Esophagus squamous epithelium (tissue), 5 donors: ENCODE data around the gene CNTLN. TPM values are rescaled to one million over a fixed set of nuclear protein-coding genes. Genes with fewer than 3 reads are reported as not detected.

ENCODE experiments used
- DNase-seq: peaks from one replicate; lab custom pipeline; 2025; lab: John Stamatoyannopoulos, UW
- H3K27ac ChIP-seq, 4 donors: fragments of 200-600 bp; sonication (generic); one replicate each; pipeline ENCODE4 v1.5.1; 2016 to 2019; ENCODE audit warnings: mild to moderate bottlenecking in 1 of 4
- H3K27me3 ChIP-seq, 4 donors: fragments of 200-600 bp; sonication (generic); 1 replicate in 3 of 4; 2 replicates in 1 of 4; pipeline versions ENCODE4 v1.5.1 to v1.6.0; 2017 to 2021; ENCODE audit warnings: antibody characterized with exemption in 1 of 4
- H3K36me3 ChIP-seq, 3 donors: fragments of 200-600 bp; sonication (generic); one replicate each; pipeline ENCODE4 v1.5.1; 2016 to 2019
- H3K4me1 ChIP-seq, 3 donors: fragments of 200-600 bp; sonication (generic); one replicate each; pipeline ENCODE4 v1.5.1; 2017 to 2019
- H3K4me3 ChIP-seq, 4 donors: fragments of 200-600 bp; sonication (generic); 1 replicate in 3 of 4; 2 replicates in 1 of 4; pipeline ENCODE4 v1.5.1; 2016 to 2019; ENCODE audit warnings: mild to moderate bottlenecking in 2 of 4, moderate library complexity in 1 of 4
- H3K9me3 ChIP-seq, 3 donors: fragments of 200-600 bp; sonication (generic); one replicate each; pipeline ENCODE4 v1.5.1; 2016 to 2019
- POLR2A ChIP-seq, 4 donors: fragments of 450-650 bp; IDR thresholded peaks; one replicate each; pipeline ENCODE4 v1.6.1; 2017; ENCODE audit warnings: antibody characterized with exemption in 4 of 4, mild to moderate bottlenecking in 4 of 4, moderate library complexity in 3 of 4
- WGBS, 2 donors: methylation state at CpG; one replicate each; pipeline ENCODE4 v1.1.5; 2018; 5-methylcytosine and 5-hydroxymethylcytosine counted together
- intact Hi-C: fragments of 100-400 bp; cut with DNase I; formaldehyde crosslinking; loops from one replicate; pipeline ENCODE4 v1.15.0; 2022
- total RNA-seq, 4 donors: library from RNA; depleted of rRNA; stranded (reverse); fragments of >200 nt; gene quantifications; one replicate each; pipeline ENCODE4 v1.1.0, GENCODE V29; 2016
- TF ChIP-seq, protein P1 (sequence below), 6 experiments: fragments of 450-650 bp in 4 of 6; fragments of 200-600 bp in 2 of 6; sonication (generic) in 2 of 6; IDR thresholded peaks; one replicate each; pipeline ENCODE4 v1.5.1; 2016 to 2019; ENCODE audit warnings: antibody characterized with exemption in 6 of 6, mild to moderate bottlenecking in 4 of 6, moderate library complexity in 4 of 6
- donor health status: DM: yes; HTN: yes; CAD: no.

Gene CNTLN
- total RNA-seq, 4 donors from 2014 or later = 0.80 to 8.2 (median 5.1) TPM

DNA sequence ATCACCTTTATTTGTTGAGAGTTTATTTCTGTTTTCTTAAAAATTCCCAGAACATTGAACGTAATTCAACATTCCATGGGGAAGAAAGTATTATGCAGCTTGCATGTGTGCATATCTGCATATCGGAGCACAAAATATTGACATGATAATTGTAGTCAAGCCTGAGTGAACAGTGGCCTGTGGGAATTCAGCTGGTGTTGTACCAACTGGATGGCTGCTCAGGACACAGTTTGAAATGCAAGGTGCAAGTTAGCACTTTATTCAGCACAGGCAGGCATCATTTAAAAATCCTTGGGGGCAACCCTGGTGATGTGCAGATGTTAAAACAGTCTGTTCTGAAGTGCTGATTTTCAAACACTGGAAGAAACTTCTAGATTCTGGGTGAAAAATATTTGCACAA is 82.4 kb downstream of the CNTLN start:
- no peaks in the 10 kb centered on the region for H3K27me3 ChIP-seq
- H3K36me3 ChIP-seq = no peaks in the 10 kb centered on the region
- no peak overlapping the region for H3K27ac ChIP-seq
- intact Hi-C loops = no loop called here
- no peak overlapping the region for H3K4me3 ChIP-seq
- TF ChIP-seq, protein P1, sequence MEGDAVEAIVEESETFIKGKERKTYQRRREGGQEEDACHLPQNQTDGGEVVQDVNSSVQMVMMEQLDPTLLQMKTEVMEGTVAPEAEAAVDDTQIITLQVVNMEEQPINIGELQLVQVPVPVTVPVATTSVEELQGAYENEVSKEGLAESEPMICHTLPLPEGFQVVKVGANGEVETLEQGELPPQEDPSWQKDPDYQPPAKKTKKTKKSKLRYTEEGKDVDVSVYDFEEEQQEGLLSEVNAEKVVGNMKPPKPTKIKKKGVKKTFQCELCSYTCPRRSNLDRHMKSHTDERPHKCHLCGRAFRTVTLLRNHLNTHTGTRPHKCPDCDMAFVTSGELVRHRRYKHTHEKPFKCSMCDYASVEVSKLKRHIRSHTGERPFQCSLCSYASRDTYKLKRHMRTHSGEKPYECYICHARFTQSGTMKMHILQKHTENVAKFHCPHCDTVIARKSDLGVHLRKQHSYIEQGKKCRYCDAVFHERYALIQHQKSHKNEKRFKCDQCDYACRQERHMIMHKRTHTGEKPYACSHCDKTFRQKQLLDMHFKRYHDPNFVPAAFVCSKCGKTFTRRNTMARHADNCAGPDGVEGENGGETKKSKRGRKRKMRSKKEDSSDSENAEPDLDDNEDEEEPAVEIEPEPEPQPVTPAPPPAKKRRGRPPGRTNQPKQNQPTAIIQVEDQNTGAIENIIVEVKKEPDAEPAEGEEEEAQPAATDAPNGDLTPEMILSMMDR (IDR thresholded peaks at IDR 0.05) = no peak
- no peak for TF ChIP-seq POLR2A (IDR thresholded peaks at IDR 0.05)
- WGBS, 2 donors = 77 to 82% methylated on average over 2 of the region's 2 CpGs
- H3K4me1 ChIP-seq = no peaks in the 10 kb centered on the region
- DNase-seq = no peak
- H3K9me3 ChIP-seq = no peaks in the 10 kb centered on the region

DNA sequence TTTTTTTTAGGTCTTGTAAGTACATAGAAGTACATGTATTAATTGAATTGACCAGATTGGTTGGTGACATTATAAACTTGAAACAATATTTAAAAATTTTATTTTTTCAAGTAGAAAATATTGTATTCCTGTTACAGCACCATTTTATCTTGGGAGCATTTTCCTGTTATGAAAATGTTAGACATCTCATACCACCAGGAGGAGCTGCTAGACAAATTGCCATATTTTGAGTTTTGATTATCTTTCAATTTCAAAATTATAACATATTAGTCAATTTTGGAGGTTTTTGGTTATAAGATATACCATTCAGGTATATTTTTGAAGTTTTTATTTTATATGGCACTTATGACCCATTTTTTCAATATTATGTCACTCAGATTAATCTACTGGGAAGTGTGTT is 84.4 kb downstream of the CNTLN start:
- Histone ChIP-seq H3K27ac (no peak overlapping the region), H3K4me1 (no peaks in the 10 kb centered on the region), H3K9me3 (no peaks in the 10 kb centered on the region), H3K4me3 (no peak overlapping the region), H3K27me3 (no peaks in the 10 kb centered on the region), H3K36me3 (no peaks in the 10 kb centered on the region)
- TF ChIP-seq POLR2A (IDR thresholded peaks at IDR 0.05) = no peak
- TF ChIP-seq, protein P1 (IDR thresholded peaks at IDR 0.05) = peak in 3 of 6 experiments; percentile 13 to 38 (median 19)
- DNase-seq = no peak
- intact Hi-C loops = no loop called here

DNA sequence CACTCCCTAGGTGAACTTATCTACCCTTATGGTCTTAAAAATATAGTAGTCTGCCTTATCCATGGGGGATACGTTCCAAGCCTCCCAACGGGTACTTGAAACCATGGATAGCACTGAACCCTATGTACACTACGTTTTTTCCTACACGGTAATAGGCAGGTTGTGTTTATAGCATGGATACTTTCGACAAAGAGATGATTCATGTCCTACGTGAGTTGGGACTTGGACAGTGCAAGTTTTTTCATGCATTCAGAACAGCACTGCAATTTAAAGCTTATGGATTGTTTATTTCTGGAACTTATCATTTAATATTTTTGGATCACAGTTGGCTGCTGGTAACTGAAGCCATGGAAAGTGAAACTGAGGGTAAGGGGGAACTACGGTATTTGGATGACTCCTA is 88.1 kb downstream of the CNTLN start:
- H3K9me3 ChIP-seq = no peaks in the 10 kb centered on the region
- DNase-seq = no peak
- intact Hi-C loops = no loop called here
- H3K4me1 ChIP-seq = no peaks in the 10 kb centered on the region
- H3K36me3 ChIP-seq = no peaks in the 10 kb centered on the region
- WGBS, 2 donors = 51 to 53% methylated on average over 7 of the region's 7 CpGs
- no peak overlapping the region for H3K4me3 ChIP-seq
- TF ChIP-seq, protein P1 (IDR thresholded peaks at IDR 0.05) = no peak
- TF ChIP-seq POLR2A (IDR thresholded peaks at IDR 0.05) = no peak
- H3K27me3 ChIP-seq = no peaks in the 10 kb centered on the region
- no peak overlapping the region for H3K27ac ChIP-seq

DNA sequence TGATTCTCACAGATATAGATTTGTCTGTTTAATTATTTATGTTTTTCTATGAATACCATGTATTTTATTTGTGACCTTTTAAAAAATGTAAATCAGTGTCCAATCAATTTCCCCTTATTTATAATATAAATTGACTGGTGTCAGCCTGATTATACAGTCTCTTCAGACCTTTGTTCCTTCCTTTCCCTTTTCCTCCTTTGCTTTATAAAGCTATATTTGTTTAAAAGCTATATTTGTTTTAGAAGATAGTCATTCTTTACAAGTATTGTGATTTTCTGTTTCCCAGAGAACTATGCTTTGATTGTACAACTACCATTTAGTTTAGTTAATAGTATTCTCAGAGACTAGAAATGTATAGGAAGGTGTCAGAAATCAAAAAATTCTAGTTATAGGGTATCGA is 90.6 kb downstream of the CNTLN start:
- TF ChIP-seq, protein P1 (IDR thresholded peaks at IDR 0.05) = no peak
- no peak for TF ChIP-seq POLR2A (IDR thresholded peaks at IDR 0.05)
- Histone ChIP-seq H3K4me3 (no peak overlapping the region), H3K4me1 (no peaks in the 10 kb centered on the region), H3K27ac (no peak overlapping the region), H3K9me3 (no peaks in the 10 kb centered on the region), H3K27me3 (no peaks in the 10 kb centered on the region), H3K36me3 (no peaks in the 10 kb centered on the region)
- 94 to 100% methylated on average over 1 of the region's 1 CpG for WGBS, 2 donors
- intact Hi-C loops = no loop called here
- DNase-seq = no peak

DNA sequence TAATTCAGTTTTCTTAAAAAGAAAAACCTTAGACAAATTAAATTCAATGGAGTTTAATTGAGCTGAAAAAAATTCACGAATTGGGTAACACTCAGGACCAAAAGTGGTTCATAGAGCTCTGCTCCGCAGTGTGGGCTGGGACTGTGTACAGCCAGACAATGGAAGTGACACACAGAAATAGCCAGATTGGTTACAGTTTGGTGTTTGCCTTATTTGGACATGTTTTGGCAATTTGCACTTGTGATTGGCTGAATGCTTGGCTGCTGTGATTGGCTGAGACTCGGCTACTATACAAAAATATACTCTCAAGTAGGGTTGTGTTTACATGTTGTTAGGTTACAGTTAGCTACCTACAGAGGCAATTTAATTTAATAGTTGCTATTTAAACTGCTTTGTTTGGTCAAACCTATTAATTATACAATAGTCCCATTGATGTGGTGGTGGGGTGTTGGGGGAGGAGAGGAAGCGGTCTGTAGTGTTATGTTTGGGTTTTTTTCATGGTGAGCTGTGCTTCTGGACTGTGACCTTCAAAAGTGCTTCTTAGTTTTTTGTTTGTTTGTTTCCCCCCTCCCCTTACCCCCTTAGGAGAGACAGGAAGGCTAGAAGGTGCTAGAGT is 95.2 kb downstream of the CNTLN start:
- intact Hi-C loops = no loop called here

More for the DNA sequence above, 95.2 kb downstream of the CNTLN start:
- TF ChIP-seq, protein P1 (IDR thresholded peaks at IDR 0.05) = no peak
- no peak for TF ChIP-seq POLR2A (IDR thresholded peaks at IDR 0.05)
- no peaks in the 10 kb centered on the region for H3K9me3 ChIP-seq
- no peaks in the 10 kb centered on the region for H3K27me3 ChIP-seq
- H3K36me3 ChIP-seq = no peaks in the 10 kb centered on the region
- DNase-seq = no peak
- H3K27ac ChIP-seq = no peak overlapping the region
- H3K4me1 ChIP-seq = no peaks in the 10 kb centered on the region
- 90 to 95% methylated on average over 4 of the region's 4 CpGs for WGBS, 2 donors
- H3K4me3 ChIP-seq = no peak overlapping the region
